Bone marrow (tissue), 2 donors: ENCODE results near the gene IL1RN.

Experiments
- DNase-seq, 2 donors: peaks; one replicate each; lab custom pipeline; 2025; lab: John Stamatoyannopoulos, UW

IL1RN gene

GRCh38 chr2:113104054-113104611 is 23.3 kb upstream of the IL1RN start:
- DNase-seq, result no peak

GRCh38 chr2:113105047-113105785 is 22.2 kb upstream of the IL1RN start:
- DNase-seq, result no peak

- DNase-seq, result no peak
These were observed 16.3 kb upstream of the IL1RN start for GRCh38 chr2:113111121-113111520.

- no peak for DNase-seq
These were observed 15.5 kb upstream of the IL1RN start for GRCh38 chr2:113111823-113112287.

- DNase-seq, result no peak
These were observed 15.0 kb upstream of the IL1RN start for GRCh38 chr2:113112441-113112840.

GRCh38 chr2:113112871-113113270 is 14.5 kb upstream of the IL1RN start:
- DNase-seq, result no peak

GRCh38 chr2:113113807-113114206 is 13.6 kb upstream of the IL1RN start:
- DNase-seq, result no peak

- DNase-seq, result no peak
These were observed 13.0 kb upstream of the IL1RN start for GRCh38 chr2:113114224-113114945.

GRCh38 chr2:113114996-113115395 is 12.4 kb upstream of the IL1RN start:
- DNase-seq, result no peak

- DNase-seq, result no peak
These were observed 11.1 kb upstream of the IL1RN start for GRCh38 chr2:113116100-113116958.

- no peak for DNase-seq
These were observed 9.7 kb upstream of the IL1RN start for GRCh38 chr2:113117541-113118262.

GRCh38 chr2:113118263-113118657 is 9.1 kb upstream of the IL1RN start:
- no peak for DNase-seq

- no peak for DNase-seq
These were observed 8.3 kb upstream of the IL1RN start for GRCh38 chr2:113119111-113119510.

- DNase-seq, result no peak
These were observed 6.5 kb upstream of the IL1RN start for GRCh38 chr2:113120861-113121260.

- no peak for DNase-seq
These were observed 5.0 kb upstream of the IL1RN start for GRCh38 chr2:113122364-113122763.

GRCh38 chr2:113123726-113124125 is 3.7 kb upstream of the IL1RN start:
- DNase-seq, result no peak

- DNase-seq, result peak; percentile 37 to 47
These were observed 3.0 kb upstream of the IL1RN start for GRCh38 chr2:113124181-113124961.

- no peak for DNase-seq
These were observed 2.2 kb upstream of the IL1RN start for GRCh38 chr2:113124984-113125855.
